Brain microvascular endothelial cell (primary cell): ENCODE measurements around the gene SBNO2.

Experiments
- DNase-seq: peaks from one replicate; pipeline ENCODE4 v3.0.0-alpha.2; 2020
- H3K27ac ChIP-seq: fragments of 250-450 bp; sonication (Bioruptor Pico); 2 replicates; pipeline ENCODE4 v1.5.1; 2020; ENCODE audit warnings: mild to moderate bottlenecking, moderate library complexity
- H3K27me3 ChIP-seq: fragments of 250-450 bp; sonication (Bioruptor Pico); replicated peaks from 2 replicates; pipeline ENCODE4 v1.5.1; 2020; ENCODE audit warnings: mild to moderate bottlenecking
- H3K36me3 ChIP-seq: fragments of 250-450 bp; sonication (Bioruptor Pico); replicated peaks from 2 replicates; pipeline ENCODE4 v1.5.1; 2020; ENCODE audit warnings: mild to moderate bottlenecking
- H3K4me3 ChIP-seq: 2 replicates; pipeline ENCODE4 v1.5.1; 2011; ENCODE audit warnings: low read depth, mild to moderate bottlenecking, control low read depth, low read length, moderate library complexity
- in situ Hi-C: cut with HindIII; loops from 2 replicates; pipeline ENCODE4 v1.10.0; 2017; ENCODE audit warnings: low sequenced_read_pairs, low pct_ligation_motif_present
- TF ChIP-seq, protein P1 (sequence below): IDR thresholded peaks from 2 replicates; pipeline ENCODE4 v1.5.1; 2011; ENCODE audit warnings: low read depth, mild to moderate bottlenecking, moderate library complexity, low read length, control low read depth, inconsistent platforms; ENCODE audit errors: missing control alignments

The SBNO2 gene

DNA sequence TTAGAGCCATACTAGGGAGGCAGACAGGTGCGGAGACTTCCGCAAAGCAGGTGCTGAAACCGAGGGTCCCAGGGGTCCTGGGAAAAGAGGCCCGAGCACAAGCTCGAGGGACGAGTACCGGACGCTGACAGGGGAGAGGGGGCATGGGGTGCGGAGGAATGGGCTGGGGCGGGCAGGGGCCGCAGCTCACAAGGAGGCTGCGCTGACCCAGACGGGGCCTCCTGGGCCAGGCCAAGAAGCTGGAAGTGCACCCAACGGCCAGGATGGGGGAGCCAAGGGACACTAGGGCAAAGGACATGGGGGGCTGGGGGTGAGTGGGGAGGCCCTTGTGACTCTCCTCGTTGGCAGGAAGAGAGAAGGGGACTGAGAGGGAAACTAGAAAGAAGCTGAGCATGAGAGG is 80.7 kb downstream of the SBNO2 start:
- Histone ChIP-seq H3K27me3 (no peaks in the 10 kb centered on the region), H3K4me3 (no peak overlapping the region), H3K27ac (no peak overlapping the region), H3K36me3 (peaks cover 37% of the 10 kb centered on the region)
- no peak for DNase-seq
- TF ChIP-seq, protein P1, sequence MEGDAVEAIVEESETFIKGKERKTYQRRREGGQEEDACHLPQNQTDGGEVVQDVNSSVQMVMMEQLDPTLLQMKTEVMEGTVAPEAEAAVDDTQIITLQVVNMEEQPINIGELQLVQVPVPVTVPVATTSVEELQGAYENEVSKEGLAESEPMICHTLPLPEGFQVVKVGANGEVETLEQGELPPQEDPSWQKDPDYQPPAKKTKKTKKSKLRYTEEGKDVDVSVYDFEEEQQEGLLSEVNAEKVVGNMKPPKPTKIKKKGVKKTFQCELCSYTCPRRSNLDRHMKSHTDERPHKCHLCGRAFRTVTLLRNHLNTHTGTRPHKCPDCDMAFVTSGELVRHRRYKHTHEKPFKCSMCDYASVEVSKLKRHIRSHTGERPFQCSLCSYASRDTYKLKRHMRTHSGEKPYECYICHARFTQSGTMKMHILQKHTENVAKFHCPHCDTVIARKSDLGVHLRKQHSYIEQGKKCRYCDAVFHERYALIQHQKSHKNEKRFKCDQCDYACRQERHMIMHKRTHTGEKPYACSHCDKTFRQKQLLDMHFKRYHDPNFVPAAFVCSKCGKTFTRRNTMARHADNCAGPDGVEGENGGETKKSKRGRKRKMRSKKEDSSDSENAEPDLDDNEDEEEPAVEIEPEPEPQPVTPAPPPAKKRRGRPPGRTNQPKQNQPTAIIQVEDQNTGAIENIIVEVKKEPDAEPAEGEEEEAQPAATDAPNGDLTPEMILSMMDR = no peak
- in situ Hi-C loops = no loop called here

DNA sequence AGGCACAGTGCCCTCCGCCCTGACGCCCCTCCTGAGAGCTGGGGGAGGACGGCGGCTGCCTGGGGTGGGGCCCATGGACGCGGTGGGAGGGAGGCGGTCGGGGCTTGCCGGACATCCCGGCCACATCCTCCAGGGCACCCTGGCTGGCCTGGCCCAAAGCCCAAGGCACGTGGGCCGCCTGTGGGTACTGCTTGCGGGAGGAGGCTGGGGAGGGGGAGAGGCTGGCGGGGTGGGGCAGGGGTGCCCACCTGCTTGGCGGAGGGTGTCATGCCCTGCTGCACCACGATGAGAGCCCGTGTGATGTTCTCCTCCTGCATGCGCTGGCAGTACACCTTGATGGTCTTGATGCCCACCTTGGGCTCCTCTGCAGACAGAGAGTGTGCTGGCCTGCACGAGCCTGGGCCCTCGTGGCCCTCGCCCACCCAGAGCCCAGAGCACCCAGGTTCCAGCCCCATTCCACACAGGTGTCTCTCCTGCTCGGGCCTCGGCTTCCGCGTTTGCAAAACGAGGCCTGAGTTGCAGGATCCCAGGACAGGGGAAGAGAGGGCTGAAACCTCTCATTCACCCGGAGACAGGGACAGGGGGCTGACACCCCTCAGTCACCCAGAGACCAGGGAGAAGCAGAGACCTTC is 82.4 kb downstream of the SBNO2 start:
- in situ Hi-C loops = no loop called here
- H3K36me3 ChIP-seq = peaks cover 42% of the 10 kb centered on the region

DNA sequence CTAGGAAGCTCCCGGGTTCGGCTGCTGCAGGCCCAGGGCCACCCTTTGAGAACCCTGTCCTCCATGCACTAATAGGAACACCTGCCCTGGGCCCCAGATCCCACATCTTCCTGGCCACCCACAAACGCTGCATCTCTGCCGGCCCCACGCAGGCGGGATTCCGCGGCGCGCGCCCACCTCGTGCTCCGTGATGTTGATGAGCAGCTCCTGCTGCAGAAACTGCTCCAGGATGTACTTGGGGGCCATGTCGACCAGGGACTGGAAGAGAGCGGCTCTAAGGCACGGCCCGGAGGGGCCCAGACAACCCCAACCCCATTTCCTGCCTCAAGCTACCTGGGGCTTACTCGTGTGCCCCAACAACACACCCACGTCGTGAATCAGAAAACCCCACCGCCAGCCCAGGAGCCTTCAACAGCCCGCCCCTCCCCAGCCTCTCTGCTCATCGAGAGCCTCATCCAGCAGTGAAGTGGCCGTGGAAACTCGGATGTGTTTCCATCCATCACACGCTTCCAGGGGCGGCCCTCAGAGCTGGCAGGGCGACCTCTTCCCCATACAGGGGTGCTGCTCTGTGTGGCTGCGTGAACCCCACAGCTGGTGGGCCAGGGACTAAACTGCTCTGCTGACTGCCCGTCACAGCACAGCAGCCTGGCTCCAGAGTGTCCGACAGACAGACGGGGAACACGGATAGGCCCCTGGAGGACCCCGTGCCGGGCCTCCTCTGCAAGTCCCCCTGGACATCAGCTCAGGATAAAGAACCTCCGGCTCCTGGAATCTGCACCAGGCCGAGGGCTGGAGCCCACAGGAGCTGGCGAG is 83.1 kb downstream of the SBNO2 start:
- no peak overlapping the region for H3K27ac ChIP-seq
- H3K36me3 ChIP-seq = peaks cover 42% of the 10 kb centered on the region
- no peaks in the 10 kb centered on the region for H3K27me3 ChIP-seq
- in situ Hi-C loops = no loop called here
- TF ChIP-seq, protein P1 = no peak
- no peak for DNase-seq
- no peak overlapping the region for H3K4me3 ChIP-seq

More for the DNA sequence above, 82.4 kb downstream of the SBNO2 start:
- Histone ChIP-seq H3K27ac (no peak overlapping the region), H3K4me3 (no peak overlapping the region), H3K27me3 (no peaks in the 10 kb centered on the region)
- TF ChIP-seq, protein P1 = no peak
- no peak for DNase-seq

DNA sequence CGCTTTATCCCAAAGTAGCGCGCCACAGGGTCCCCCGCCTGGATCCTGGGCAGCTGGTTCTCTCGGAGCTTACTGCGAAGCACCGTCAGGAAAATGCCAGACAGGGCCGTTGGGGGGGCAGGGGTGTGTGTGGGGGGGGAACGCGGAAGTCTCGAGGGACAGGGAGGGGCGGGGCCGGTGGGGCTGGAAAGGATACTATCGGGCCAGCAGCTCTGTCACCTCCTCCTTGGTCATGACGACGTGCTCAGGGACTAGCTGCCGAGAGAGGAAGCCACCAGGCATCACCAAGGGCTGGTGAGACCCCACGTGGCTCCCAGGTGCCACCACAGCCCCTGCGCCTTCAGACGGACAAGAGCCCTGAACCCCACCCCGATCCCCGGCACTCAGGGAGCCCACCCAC is 84.2 kb downstream of the SBNO2 start:
- Histone ChIP-seq H3K27me3 (no peaks in the 10 kb centered on the region), H3K36me3 (peaks cover 42% of the 10 kb centered on the region), H3K4me3 (no peak overlapping the region), H3K27ac (no peak overlapping the region)
- no peak for DNase-seq
- TF ChIP-seq, protein P1 = no peak
- in situ Hi-C loops = no loop called here

DNA sequence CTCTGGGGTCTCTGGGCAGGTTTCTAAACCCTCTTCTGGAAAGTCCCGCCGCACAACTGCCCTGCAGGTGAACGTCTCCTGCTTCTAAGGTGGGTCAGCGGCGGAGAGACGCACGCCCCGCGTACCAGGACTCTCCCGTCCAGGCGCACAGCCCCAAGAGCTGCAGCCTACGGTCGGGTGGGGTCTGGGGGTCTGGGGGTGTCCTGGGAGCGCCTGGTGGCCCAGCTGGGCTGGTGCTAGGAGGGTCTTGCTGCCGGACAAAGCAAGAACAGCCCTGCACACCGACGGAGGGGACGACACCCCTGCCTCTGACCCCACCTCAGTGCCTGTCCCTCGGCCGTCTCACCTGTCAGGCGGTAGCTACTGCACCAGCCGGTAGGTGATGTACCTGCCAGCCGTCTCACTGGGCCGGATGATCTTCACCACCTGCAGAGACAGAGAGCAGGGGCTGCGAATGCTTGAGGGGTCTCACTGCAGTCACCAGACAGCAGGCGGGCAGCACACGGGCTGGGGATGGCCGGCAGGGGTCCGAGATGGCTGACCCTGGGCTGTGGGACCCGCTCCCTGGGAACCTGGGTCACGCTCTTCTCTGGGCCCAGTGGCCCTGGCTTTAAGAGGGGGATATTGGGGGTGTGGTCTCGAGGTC is 84.8 kb downstream of the SBNO2 start:
- no peak for DNase-seq
- H3K36me3 ChIP-seq = peaks cover 42% of the 10 kb centered on the region

More for the DNA sequence above, 84.8 kb downstream of the SBNO2 start:
- H3K4me3 ChIP-seq = no peak overlapping the region
- TF ChIP-seq, protein P1 = no peak
- H3K27me3 ChIP-seq = no peaks in the 10 kb centered on the region
- in situ Hi-C loops = no loop called here
- H3K27ac ChIP-seq = no peak overlapping the region
